Stimulated activated CD8-positive, alpha-beta memory T cell treated with anti-CD3 and anti-CD28 coated beads, Interleukin-2, amount 100 ng/mL, for 1 hour (primary cell): ENCODE results near the gene DHRS4.
"Not testable (repeated sequence)": the region's sequence is repeated elsewhere in the genome, so short reads cannot be mapped to it uniquely, and the experiment has no call there.

Experiments used
- DNase-seq, 2 donors: peaks; one replicate each; pipeline ENCODE4 v3.0.0-alpha.2; 2020; ENCODE audit warnings: low read depth in 2 of 2

The DHRS4 gene

GRCh38 chr14:23981951-23982813 lies 28.6 kb downstream of the DHRS4 start:
- DNase-seq = not testable (repeated sequence)

GRCh38 chr14:23984891-23985602 lies 31.5 kb downstream of the DHRS4 start:
- DNase-seq = no peak

- DNase-seq = not testable (repeated sequence)
Observed at GRCh38 chr14:23988223-23988606, 34.6 kb downstream of the DHRS4 start.

- DNase-seq = peak; percentile 36 to 43
Observed at GRCh38 chr14:23988607-23989363, 35.2 kb downstream of the DHRS4 start, which contains the start of gene DHRS4L2. Gene DHRS4L2 (plus strand): TSS chr14:23988929. CDS start chr14:23988948, 19 bp downstream.

GRCh38 chr14:23989734-23990445 lies 36.3 kb downstream of the DHRS4 start:
- DNase-seq = not testable (repeated sequence)

GRCh38 chr14:23990961-23991360 lies 37.4 kb downstream of the DHRS4 start:
- not testable (repeated sequence) for DNase-seq

- not testable (repeated sequence) for DNase-seq
Observed at GRCh38 chr14:23993042-23993441, 39.5 kb downstream of the DHRS4 start.

GRCh38 chr14:23996009-23996408 lies 42.4 kb downstream of the DHRS4 start:
- DNase-seq = not testable (repeated sequence)

GRCh38 chr14:23996825-23997224 lies 43.3 kb downstream of the DHRS4 start:
- not testable (repeated sequence) for DNase-seq

GRCh38 chr14:23999640-24000039 lies 46.1 kb downstream of the DHRS4 start:
- DNase-seq = not testable (repeated sequence)

- not testable (repeated sequence) for DNase-seq
Observed at GRCh38 chr14:24001078-24001477, 47.5 kb downstream of the DHRS4 start.

- DNase-seq = not testable (repeated sequence)
Observed at GRCh38 chr14:24001679-24002078, 48.1 kb downstream of the DHRS4 start.

- not testable (repeated sequence) for DNase-seq
Observed at GRCh38 chr14:24006471-24006816, 52.9 kb downstream of the DHRS4 start.

- DNase-seq = peak; percentile 20 to 50
Observed at GRCh38 chr14:24006817-24007652, 53.5 kb downstream of the DHRS4 start.

GRCh38 chr14:24011051-24011450 lies 57.5 kb downstream of the DHRS4 start:
- no peak for DNase-seq

GRCh38 chr14:24012726-24013273 lies 59.2 kb downstream of the DHRS4 start:
- DNase-seq = not testable (repeated sequence)

- no peak for DNase-seq
Observed at GRCh38 chr14:24013654-24014514, 60.3 kb downstream of the DHRS4 start.

GRCh38 chr14:24015745-24016144 lies 62.2 kb downstream of the DHRS4 start:
- not testable (repeated sequence) for DNase-seq
